Measurements from ENCODE around the gene TOP1. TPM values are rescaled to one million over a fixed set of nuclear protein-coding genes. Genes with fewer than 3 reads are reported as not detected.

The TOP1 gene
- total RNA-seq, 2 donors from 2014 or later, result 78.8 to 82.5 TPM

GRCh38 chr20:41150664-41151063, 122.0 kb downstream of the TOP1 start:
- H3K27ac ChIP-seq (ENCODE audit: low read depth, low read length), result no peak overlapping the region
- no peaks in the 10 kb centered on the region for H3K27me3 ChIP-seq (ENCODE audit: control insufficient read depth, insufficient read depth, low read length, poor library complexity, severe bottlenecking)
- WGBS, 2 experiments (ENCODE audit: insufficient coverage in 1 of 2, insufficient read length in 1 of 2), result 93 to 100% methylated on average over 1 to 3 of the region's 3 CpGs
- H3K36me3 ChIP-seq (ENCODE audit: control insufficient read depth, insufficient read depth, low read length), result peaks cover 70% of the 10 kb centered on the region
- H3K9me3 Mint-ChIP-seq, result no peaks in the 10 kb centered on the region
- H3K4me1 Mint-ChIP-seq, result peaks cover 29% of the 10 kb centered on the region
- H3K27me3 Mint-ChIP-seq (ENCODE audit: insufficient read depth), result no peaks in the 10 kb centered on the region
- DNase-seq, result no peak
- no peaks in the 10 kb centered on the region for H3K4me1 ChIP-seq (ENCODE audit: control insufficient read depth, insufficient read depth, low read length)
- no peak overlapping the region for H3K4me3 ChIP-seq (ENCODE audit: low read length)
- H3K27ac Mint-ChIP-seq, result peak overlapping the region; percentile 10
- peaks cover 15% of the 10 kb centered on the region for H3K36me3 Mint-ChIP-seq (ENCODE audit: low read depth)
- no peak overlapping the region for H3K4me3 Mint-ChIP-seq
- TF ChIP-seq CTCF (conservative IDR thresholded peaks at IDR 0.05), result no peak
- H3K9me3 ChIP-seq (ENCODE audit: control insufficient read depth, low read length), result no peaks in the 10 kb centered on the region
- H3K9ac ChIP-seq (ENCODE audit: extremely low read depth, low read length, poor library complexity, severe bottlenecking), result no peak overlapping the region

GRCh38 chr20:41151134-41151869, 122.7 kb downstream of the TOP1 start:
- 95 to 99% methylated on average over 4 to 5 of the region's 5 CpGs for WGBS, 2 experiments (ENCODE audit: insufficient coverage in 1 of 2, insufficient read length in 1 of 2)
- no peak overlapping the region for H3K4me3 Mint-ChIP-seq

GRCh38 chr20:41152108-41152757, 123.6 kb downstream of the TOP1 start:
- H3K27ac ChIP-seq (ENCODE audit: low read depth, low read length), result no peak overlapping the region
- H3K27ac Mint-ChIP-seq, result peak overlapping the region; percentile 71
- TF ChIP-seq CTCF (conservative IDR thresholded peaks at IDR 0.05), result no peak
- H3K9me3 Mint-ChIP-seq, result no peaks in the 10 kb centered on the region
- no peak overlapping the region for H3K4me3 ChIP-seq (ENCODE audit: low read length)
- no peak overlapping the region for H3K9ac ChIP-seq (ENCODE audit: extremely low read depth, low read length, poor library complexity, severe bottlenecking)
- no peaks in the 10 kb centered on the region for H3K27me3 ChIP-seq (ENCODE audit: control insufficient read depth, insufficient read depth, low read length, poor library complexity, severe bottlenecking)
- H3K4me1 ChIP-seq (ENCODE audit: control insufficient read depth, insufficient read depth, low read length), result no peaks in the 10 kb centered on the region
- H3K36me3 Mint-ChIP-seq (ENCODE audit: low read depth), result peaks cover 10% of the 10 kb centered on the region
- H3K27me3 Mint-ChIP-seq (ENCODE audit: insufficient read depth), result no peaks in the 10 kb centered on the region
- no peak for DNase-seq
- WGBS, 2 experiments (ENCODE audit: insufficient coverage in 1 of 2, insufficient read length in 1 of 2), result 88 to 90% methylated on average over 5 of the region's 5 CpGs
- no peak overlapping the region for H3K4me3 Mint-ChIP-seq
- no peaks in the 10 kb centered on the region for H3K9me3 ChIP-seq (ENCODE audit: control insufficient read depth, low read length)
- H3K36me3 ChIP-seq (ENCODE audit: control insufficient read depth, insufficient read depth, low read length), result peaks cover 55% of the 10 kb centered on the region
- peaks cover 22% of the 10 kb centered on the region for H3K4me1 Mint-ChIP-seq

More at GRCh38 chr20:41151134-41151869, 122.7 kb downstream of the TOP1 start:
- no peak for TF ChIP-seq CTCF (conservative IDR thresholded peaks at IDR 0.05)
- Histone ChIP-seq H3K36me3 (ENCODE audit: control insufficient read depth, insufficient read depth, low read length) (peaks cover 64% of the 10 kb centered on the region), H3K27me3 (ENCODE audit: control insufficient read depth, insufficient read depth, low read length, poor library complexity, severe bottlenecking) (no peaks in the 10 kb centered on the region), H3K4me3 (ENCODE audit: low read length) (no peak overlapping the region), H3K9me3 (ENCODE audit: control insufficient read depth, low read length) (no peaks in the 10 kb centered on the region), H3K27ac (ENCODE audit: low read depth, low read length) (no peak overlapping the region), H3K4me1 (ENCODE audit: control insufficient read depth, insufficient read depth, low read length) (no peaks in the 10 kb centered on the region), H3K9ac (ENCODE audit: extremely low read depth, low read length, poor library complexity, severe bottlenecking) (no peak overlapping the region)
- Mint-ChIP-seq H3K27me3 (ENCODE audit: insufficient read depth) (no peaks in the 10 kb centered on the region), H3K36me3 (ENCODE audit: low read depth) (peaks cover 15% of the 10 kb centered on the region), H3K4me1 (peaks cover 29% of the 10 kb centered on the region), H3K27ac (peak overlapping the region; percentile 10), H3K9me3 (no peaks in the 10 kb centered on the region)
- no peak for DNase-seq
